GM12878 (cell line): ENCODE measurements around the gene THAP9. TPM values are rescaled to one million over a fixed set of nuclear protein-coding genes. Genes with fewer than 3 reads are reported as not detected.

Source experiments
- IKZF1 ChIP-seq: fragments of 450-650 bp; conservative IDR thresholded peaks from 2 replicates; pipeline ENCODE4 v1.6.1; 2017; ENCODE audit warnings: antibody characterized with exemption, mild to moderate bottlenecking
- IRF5 ChIP-seq: fragments of 450-650 bp; IDR thresholded peaks from 2 replicates; pipeline ENCODE4 v1.6.1; 2017; ENCODE audit warnings: borderline replicate concordance
- JUND ChIP-seq: IDR thresholded peaks from 2 replicates; pipeline ENCODE4 v1.6.1; 2012; ENCODE audit warnings: low read depth, mild to moderate bottlenecking, low read length, improper control_type of control experiment, moderate library complexity
- MLLT1 ChIP-seq: fragments of 450-650 bp; IDR thresholded peaks from 2 replicates; pipeline ENCODE4 v1.6.1; 2016; ENCODE audit warnings: mild to moderate bottlenecking
- MYC ChIP-seq: IDR thresholded peaks from 2 replicates; pipeline ENCODE4 v1.6.1; 2011; ENCODE audit warnings: mild to moderate bottlenecking, low read length, moderate library complexity, inconsistent platforms; ENCODE audit not compliant: insufficient read depth, insufficient replicate concordance, insufficient read length, severe bottlenecking
- NRF1 ChIP-seq: conservative IDR thresholded peaks from 2 replicates; pipeline ENCODE4 v1.6.1; 2011; ENCODE audit warnings: mild to moderate bottlenecking, low read depth, low read length, improper control_type of control experiment
- PML ChIP-seq: IDR thresholded peaks from 2 replicates; pipeline ENCODE4 v1.6.1; 2012; ENCODE audit warnings: low read length, inconsistent platforms
- RAD51 ChIP-seq: fragments of 450-650 bp; IDR thresholded peaks from 2 replicates; pipeline ENCODE4 v1.6.1; 2016; ENCODE audit warnings: moderate library complexity, mild to moderate bottlenecking, inconsistent platforms
- RBBP5 ChIP-seq: fragments of 200-600 bp; sonication (generic); conservative IDR thresholded peaks from 2 replicates; pipeline ENCODE4 v1.6.1; 2016
- RELB ChIP-seq: fragments of 450-650 bp; IDR thresholded peaks from 2 replicates; pipeline ENCODE4 v1.6.1; 2017; ENCODE audit warnings: low read depth, mild to moderate bottlenecking, moderate library complexity
- RUNX3 ChIP-seq: IDR thresholded peaks from 2 replicates; pipeline ENCODE4 v1.6.1; 2012; ENCODE audit warnings: low read length, inconsistent platforms
- SIX5 ChIP-seq: IDR thresholded peaks from 2 replicates; pipeline ENCODE4 v1.6.1; 2011; ENCODE audit warnings: mild to moderate bottlenecking, low read depth, low read length, moderate library complexity; ENCODE audit not compliant: severe bottlenecking
- SMARCA5 ChIP-seq: fragments of 450-650 bp; IDR thresholded peaks from 2 replicates; pipeline ENCODE4 v1.6.1; 2017; ENCODE audit warnings: mild to moderate bottlenecking
- SREBF1 ChIP-seq: IDR thresholded peaks from 2 replicates; pipeline ENCODE4 v1.6.1; 2012; ENCODE audit warnings: mild to moderate bottlenecking, low read length
- STAT1 ChIP-seq: fragments of 450-650 bp; conservative IDR thresholded peaks from 2 replicates; pipeline ENCODE4 v1.6.1; 2014; ENCODE audit warnings: antibody characterized with exemption, mild to moderate bottlenecking
- TCF3 ChIP-seq: IDR thresholded peaks from 2 replicates; pipeline ENCODE4 v1.6.1; 2012; ENCODE audit warnings: low read depth, mild to moderate bottlenecking, low read length, borderline replicate concordance; ENCODE audit not compliant: insufficient read depth
- ZNF217 ChIP-seq: fragments of 450-650 bp; IDR thresholded peaks from 2 replicates; pipeline ENCODE4 v1.6.1; 2017; ENCODE audit warnings: antibody characterized with exemption, mild to moderate bottlenecking
- polyA plus RNA-seq, 11 experiments: library from polyadenylated mRNA; depleted of rRNA in 4 of 11; unstranded in 6 of 11; stranded (reverse) in 5 of 11; fragments of >200 nt; fragmentation: Nextera tagmentation in 4 of 11; fragmentation: Illumina TruSeq in 1 of 11; extraction: Ambion mirVana in 4 of 11; extraction: Trizol in 1 of 11; gene quantifications; 1 replicate in 1 of 11; 2 replicates in 10 of 11; pipeline versions ENCODE4 v1.2.1 to v1.2.3, GENCODE V29; 2011 to 2016; ENCODE audit warnings: inconsistent platforms in 2 of 11, missing spikeins in 2 of 11, low read depth in 1 of 11
- total RNA-seq, 4 experiments: library from RNA; depleted of rRNA in 3 of 4; stranded (reverse); fragments of >200 nt in 3 of 4; fragmentation: Illumina TruSeq in 1 of 4; extraction: Trizol in 1 of 4; gene quantifications; 2 replicates each; pipeline versions ENCODE4 v1.2.1 to v1.2.3, GENCODE V29; 2013 to 2021

THAP9 gene
- total and polyA plus RNA-seq, 10 of the 15 experiments (the other 5 are each of a cell fraction or from before 2014, with no cell fraction given) = 2.1 to 4.9 (median 3.3) TPM

GRCh38 chr4:82957045-82957444 is 56.5 kb downstream of the THAP9 start (continued):
- no peak for TF ChIP-seq STAT1
- TF ChIP-seq RBBP5 = no peak
- TF ChIP-seq RAD51 = no peak
- 0 out of 2 replicates have a peak, but pooled peaks have one; percentile 42 for TF ChIP-seq MLLT1
- no peak for TF ChIP-seq SIX5
- TF ChIP-seq TCF3 = no peak
- no peak for TF ChIP-seq IKZF1
- no peak for TF ChIP-seq RELB
- TF ChIP-seq SREBF1 = no peak
- TF ChIP-seq IRF5 = no peak
- no peak for TF ChIP-seq NRF1
- no peak for TF ChIP-seq JUND
- TF ChIP-seq MYC = no peak
- TF ChIP-seq PML = no peak
- no peak for TF ChIP-seq RUNX3
- TF ChIP-seq ZNF217 = no peak
- TF ChIP-seq SMARCA5 = no peak
